ENCODE results near the gene TMEM51.

TMEM51 gene

DNA sequence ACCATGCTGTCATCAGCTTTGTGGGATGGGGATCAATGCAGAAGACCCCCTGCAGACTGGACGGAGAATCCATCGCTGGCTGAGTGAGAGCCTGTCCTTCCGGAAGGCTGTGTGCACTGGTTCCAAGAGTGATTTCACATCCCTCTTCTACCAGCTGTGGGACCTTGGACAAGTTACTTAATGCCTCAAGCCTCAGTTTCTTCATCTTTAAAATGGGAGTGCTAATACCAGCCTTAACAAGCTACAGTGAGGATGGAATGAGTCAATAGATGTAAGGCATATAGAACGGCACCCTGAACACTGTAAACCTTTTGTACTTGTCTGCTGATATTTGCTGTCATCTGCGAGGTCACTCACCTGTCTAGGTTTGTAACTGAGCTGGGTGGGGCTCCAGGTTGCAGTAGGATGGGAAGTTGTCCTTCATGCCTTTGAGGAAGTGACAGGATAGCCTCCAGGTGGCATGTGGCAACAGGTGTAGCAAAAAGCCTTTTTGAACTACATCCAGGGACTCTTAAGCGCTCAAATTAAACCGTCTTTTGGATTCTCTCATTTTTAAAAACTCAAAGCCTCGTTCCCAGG, 27.5 kb downstream of the TMEM51 start:
- Histone ChIP-seq H2AK5ac (ENCODE audit: low read length) (no peak overlapping the region), H3K4ac (ENCODE audit: low read depth, low read length) (no peak overlapping the region), H3K9ac (ENCODE audit: low read length) (no peak overlapping the region), H3K4me3 (ENCODE audit: low read length) (no peak overlapping the region), H3K27ac (ENCODE audit: low read depth, low read length) (no peak overlapping the region), H3K4me2 (ENCODE audit: low read length) (no peak overlapping the region), H2BK120ac (ENCODE audit: low read depth, low read length) (no peak overlapping the region), H3K4me1 (ENCODE audit: control insufficient read depth, low read depth, low read length) (no peaks in the 10 kb centered on the region), H4K5ac (ENCODE audit: low read length) (no peak overlapping the region), H4K8ac (ENCODE audit: low read depth, low read length) (no peak overlapping the region), H3K23ac (ENCODE audit: low read length) (no peak overlapping the region), H3K56ac (ENCODE audit: low read length) (no peak overlapping the region), H3K36me3 (ENCODE audit: control insufficient read depth, insufficient read depth, low read length) (no peaks in the 10 kb centered on the region), H2BK15ac (replicated peaks; ENCODE audit: low read depth) (no peak overlapping the region), H3K18ac (ENCODE audit: low read length) (no peak overlapping the region), H3K79me2 (ENCODE audit: control insufficient read depth, insufficient read depth, low read length) (no peaks in the 10 kb centered on the region), H3K27me3 (ENCODE audit: insufficient read depth, low read length, poor library complexity) (no peaks in the 10 kb centered on the region), H3K79me1 (ENCODE audit: low read length) (no peaks in the 10 kb centered on the region), H2BK5ac (ENCODE audit: low read length) (no peak overlapping the region)
- no peak for DNase-seq
- no CpG with 5 or more reads among the region's 8 CpGs for WGBS (ENCODE audit: extremely low coverage, insufficient coverage, low lambda C conversion rate)

DNA sequence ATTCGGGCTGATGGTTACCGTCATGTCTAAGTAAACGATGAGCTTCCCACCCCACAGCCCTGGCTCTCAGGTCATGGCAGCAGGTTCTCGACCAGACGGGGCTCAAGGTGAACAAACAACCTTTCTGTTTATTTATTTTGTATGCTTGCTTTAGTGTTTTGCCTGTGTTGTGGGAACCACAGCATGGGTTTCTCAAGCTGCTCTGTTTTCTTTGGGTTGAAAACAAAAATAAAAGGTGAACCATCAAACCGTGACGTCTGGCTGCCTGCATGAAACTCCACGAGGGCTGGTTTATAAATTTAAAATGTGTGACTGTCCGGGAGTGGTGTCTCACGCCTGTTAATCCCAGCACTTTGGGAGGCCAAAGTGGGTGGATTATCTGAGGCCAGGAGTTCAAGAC, 28.0 kb downstream of the TMEM51 start:
- no peak overlapping the region for H4K5ac ChIP-seq (ENCODE audit: low read length)
- no peak for DNase-seq
- H3K4me2 ChIP-seq (ENCODE audit: low read length), result no peak overlapping the region
- H2AK5ac ChIP-seq (ENCODE audit: low read length), result no peak overlapping the region
- H3K4me3 ChIP-seq (ENCODE audit: low read length), result no peak overlapping the region
- H3K56ac ChIP-seq (ENCODE audit: low read length), result no peak overlapping the region
- H3K23ac ChIP-seq (ENCODE audit: low read length), result no peak overlapping the region
- no peaks in the 10 kb centered on the region for H3K36me3 ChIP-seq (ENCODE audit: control insufficient read depth, insufficient read depth, low read length)
- no peak overlapping the region for H3K9ac ChIP-seq (ENCODE audit: low read length)
- H3K4me1 ChIP-seq (ENCODE audit: control insufficient read depth, low read depth, low read length), result peaks cover under 1% of the 10 kb centered on the region
- no peak overlapping the region for H2BK120ac ChIP-seq (ENCODE audit: low read depth, low read length)
- H2BK5ac ChIP-seq (ENCODE audit: low read length), result no peak overlapping the region
- no CpG with 5 or more reads among the region's 10 CpGs for WGBS (ENCODE audit: extremely low coverage, insufficient coverage, low lambda C conversion rate)
- no peaks in the 10 kb centered on the region for H3K27me3 ChIP-seq (ENCODE audit: insufficient read depth, low read length, poor library complexity)
- no peak overlapping the region for H3K4ac ChIP-seq (ENCODE audit: low read depth, low read length)
- H3K79me1 ChIP-seq (ENCODE audit: low read length), result no peaks in the 10 kb centered on the region
- H4K8ac ChIP-seq (ENCODE audit: low read depth, low read length), result no peak overlapping the region
- H3K18ac ChIP-seq (ENCODE audit: low read length), result no peak overlapping the region
- no peak overlapping the region for H3K27ac ChIP-seq (ENCODE audit: low read depth, low read length)
- H3K79me2 ChIP-seq (ENCODE audit: control insufficient read depth, insufficient read depth, low read length), result no peaks in the 10 kb centered on the region
- H2BK15ac ChIP-seq (replicated peaks; ENCODE audit: low read depth), result no peak overlapping the region

DNA sequence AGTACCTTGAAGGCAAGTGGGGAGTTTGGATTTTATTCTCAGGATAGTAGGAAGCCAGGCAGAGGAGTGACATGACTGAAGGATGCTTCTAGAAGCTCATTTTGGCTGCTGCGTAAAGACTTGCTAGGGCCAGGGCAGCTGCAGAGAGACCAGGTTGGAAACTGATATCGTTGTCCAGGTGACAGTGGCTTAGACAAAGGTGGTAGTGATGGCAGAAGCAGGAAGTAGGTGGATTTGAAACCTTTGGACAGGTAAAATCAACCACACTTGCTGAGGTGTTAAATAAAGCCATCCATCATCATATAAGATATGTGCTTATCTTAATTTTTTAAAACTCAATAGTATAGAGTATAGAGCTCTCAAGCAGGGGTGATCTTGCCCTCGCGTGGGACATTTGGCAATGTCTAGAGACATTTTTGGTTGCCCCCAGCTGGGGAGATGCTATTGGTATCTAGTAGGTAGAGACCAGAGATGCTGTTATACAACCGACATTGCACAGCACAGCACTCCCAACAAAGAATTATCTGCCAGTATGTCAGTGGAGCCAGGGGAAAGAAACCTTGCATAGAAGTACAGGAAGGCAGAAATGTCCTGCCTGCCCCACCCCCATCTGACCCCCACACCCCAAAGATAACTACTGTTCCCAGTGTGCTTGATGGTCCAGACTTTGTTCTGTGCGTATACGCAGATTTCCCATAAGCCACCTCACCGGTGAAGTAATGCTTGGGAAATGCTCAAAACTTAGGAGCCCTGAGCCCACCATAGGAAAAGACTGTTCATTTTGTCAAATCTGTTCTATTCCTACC, 31.1 kb downstream of the TMEM51 start:
- Histone ChIP-seq H3K56ac (ENCODE audit: low read length) (no peak overlapping the region), H2BK5ac (ENCODE audit: low read length) (no peak overlapping the region), H3K36me3 (ENCODE audit: control insufficient read depth, insufficient read depth, low read length) (no peaks in the 10 kb centered on the region), H3K79me1 (ENCODE audit: low read length) (no peaks in the 10 kb centered on the region), H2BK15ac (replicated peaks; ENCODE audit: low read depth) (no peak overlapping the region), H4K5ac (ENCODE audit: low read length) (no peak overlapping the region), H3K27me3 (ENCODE audit: insufficient read depth, low read length, poor library complexity) (no peaks in the 10 kb centered on the region), H3K9ac (ENCODE audit: low read length) (no peak overlapping the region), H3K27ac (ENCODE audit: low read depth, low read length) (no peak overlapping the region), H3K18ac (ENCODE audit: low read length) (no peak overlapping the region), H3K4ac (ENCODE audit: low read depth, low read length) (no peak overlapping the region), H4K8ac (ENCODE audit: low read depth, low read length) (no peak overlapping the region), H3K4me3 (ENCODE audit: low read length) (no peak overlapping the region), H3K4me1 (ENCODE audit: control insufficient read depth, low read depth, low read length) (peaks cover 7% of the 10 kb centered on the region), H3K79me2 (ENCODE audit: control insufficient read depth, insufficient read depth, low read length) (no peaks in the 10 kb centered on the region), H2BK120ac (ENCODE audit: low read depth, low read length) (no peak overlapping the region), H3K23ac (ENCODE audit: low read length) (no peak overlapping the region), H2AK5ac (ENCODE audit: low read length) (no peak overlapping the region), H3K4me2 (ENCODE audit: low read length) (no peak overlapping the region)
- WGBS (ENCODE audit: extremely low coverage, insufficient coverage, low lambda C conversion rate), result no CpG with 5 or more reads among the region's 8 CpGs
- no peak for DNase-seq

DNA sequence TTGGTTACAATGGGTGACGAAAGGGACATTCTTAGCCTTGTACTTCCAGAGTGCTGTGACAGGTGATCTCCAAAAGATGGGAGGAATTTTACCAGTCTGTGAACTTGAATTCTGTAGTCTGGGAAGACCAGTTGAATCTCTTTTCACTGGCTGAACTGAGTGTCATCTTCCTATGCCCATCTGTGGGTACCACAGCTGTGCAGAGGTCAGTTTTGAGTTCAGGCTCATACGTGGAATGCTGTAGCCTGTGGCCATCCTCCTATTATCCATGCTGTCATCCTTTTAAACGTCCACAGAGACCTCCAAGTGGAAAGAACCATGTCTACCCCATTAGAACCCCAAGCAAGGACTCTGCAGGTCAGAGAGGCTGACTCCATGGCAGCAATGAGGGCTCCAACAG, 32.1 kb downstream of the TMEM51 start:
- Histone ChIP-seq H3K79me2 (ENCODE audit: control insufficient read depth, insufficient read depth, low read length) (no peaks in the 10 kb centered on the region), H3K56ac (ENCODE audit: low read length) (no peak overlapping the region), H2BK5ac (ENCODE audit: low read length) (no peak overlapping the region), H2AK5ac (ENCODE audit: low read length) (no peak overlapping the region), H2BK120ac (ENCODE audit: low read depth, low read length) (no peak overlapping the region), H3K4me2 (ENCODE audit: low read length) (no peak overlapping the region), H3K36me3 (ENCODE audit: control insufficient read depth, insufficient read depth, low read length) (no peaks in the 10 kb centered on the region), H3K79me1 (ENCODE audit: low read length) (no peaks in the 10 kb centered on the region), H2BK15ac (replicated peaks; ENCODE audit: low read depth) (no peak overlapping the region), H3K27ac (ENCODE audit: low read depth, low read length) (no peak overlapping the region), H4K5ac (ENCODE audit: low read length) (no peak overlapping the region), H3K23ac (ENCODE audit: low read length) (no peak overlapping the region), H3K4me3 (ENCODE audit: low read length) (no peak overlapping the region), H3K18ac (ENCODE audit: low read length) (no peak overlapping the region), H3K4ac (ENCODE audit: low read depth, low read length) (no peak overlapping the region), H3K4me1 (ENCODE audit: control insufficient read depth, low read depth, low read length) (peaks cover 7% of the 10 kb centered on the region), H3K27me3 (ENCODE audit: insufficient read depth, low read length, poor library complexity) (no peaks in the 10 kb centered on the region), H3K9ac (ENCODE audit: low read length) (no peak overlapping the region), H4K8ac (ENCODE audit: low read depth, low read length) (no peak overlapping the region)
- no peak for DNase-seq
- WGBS (ENCODE audit: extremely low coverage, insufficient coverage, low lambda C conversion rate), result no CpG with 5 or more reads among the region's 3 CpGs

DNA sequence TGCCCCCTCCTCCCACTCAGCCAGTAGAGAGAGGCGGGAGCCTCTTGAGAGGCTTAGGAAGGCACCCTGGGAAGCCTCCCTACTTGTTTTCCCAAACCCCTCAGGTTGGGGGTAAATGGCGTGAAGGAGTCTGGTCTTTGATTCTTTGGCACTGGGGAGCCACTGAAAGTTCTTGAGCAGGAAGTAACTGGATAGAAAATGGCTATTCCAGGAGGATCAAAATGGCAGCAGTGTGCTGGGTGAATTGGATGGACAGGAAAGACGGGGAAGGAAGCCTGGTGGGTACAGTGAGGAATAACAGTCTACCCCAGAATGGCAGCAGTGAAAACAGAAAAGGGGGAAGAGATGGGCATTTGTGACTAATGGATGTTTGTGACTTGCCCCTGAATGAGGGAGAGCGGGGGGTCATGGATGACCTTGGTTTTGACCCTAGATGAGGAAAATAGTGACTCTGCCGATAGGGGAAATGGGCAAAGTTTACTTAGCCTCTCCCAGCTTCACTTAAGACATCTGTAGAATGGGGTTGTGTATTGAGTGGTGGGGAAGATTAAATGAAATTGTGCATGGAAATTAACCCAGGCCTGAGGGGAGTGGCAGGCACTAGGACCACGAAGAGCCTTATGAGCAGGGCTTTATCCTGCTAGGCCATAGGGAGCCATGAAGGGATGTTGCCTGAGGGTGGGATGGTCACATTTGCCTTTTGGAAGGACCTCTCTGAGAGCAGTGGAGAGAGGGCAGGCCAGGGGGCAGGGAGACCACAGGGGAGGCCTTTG, 32.7 kb downstream of the TMEM51 start:
- Histone ChIP-seq H3K79me2 (ENCODE audit: control insufficient read depth, insufficient read depth, low read length) (no peaks in the 10 kb centered on the region), H2BK5ac (ENCODE audit: low read length) (no peak overlapping the region), H3K9ac (ENCODE audit: low read length) (no peak overlapping the region), H3K4me3 (ENCODE audit: low read length) (no peak overlapping the region), H3K79me1 (ENCODE audit: low read length) (no peaks in the 10 kb centered on the region), H3K56ac (ENCODE audit: low read length) (peak overlapping the region; percentile 46), H3K4me1 (ENCODE audit: control insufficient read depth, low read depth, low read length) (peaks cover 7% of the 10 kb centered on the region), H3K27me3 (ENCODE audit: insufficient read depth, low read length, poor library complexity) (no peaks in the 10 kb centered on the region), H4K8ac (ENCODE audit: low read depth, low read length) (no peak overlapping the region), H2BK15ac (replicated peaks; ENCODE audit: low read depth) (no peak overlapping the region), H2BK120ac (ENCODE audit: low read depth, low read length) (no peak overlapping the region), H4K5ac (ENCODE audit: low read length) (no peak overlapping the region), H3K4ac (ENCODE audit: low read depth, low read length) (no peak overlapping the region), H3K36me3 (ENCODE audit: control insufficient read depth, insufficient read depth, low read length) (no peaks in the 10 kb centered on the region), H3K18ac (ENCODE audit: low read length) (no peak overlapping the region), H3K23ac (ENCODE audit: low read length) (no peak overlapping the region), H2AK5ac (ENCODE audit: low read length) (no peak overlapping the region), H3K4me2 (ENCODE audit: low read length) (no peak overlapping the region), H3K27ac (ENCODE audit: low read depth, low read length) (no peak overlapping the region)
- no CpG with 5 or more reads among the region's 6 CpGs for WGBS (ENCODE audit: extremely low coverage, insufficient coverage, low lambda C conversion rate)
- no peak for DNase-seq

All from mesendoderm (in vitro differentiated cells).